T-cell (primary cell): ENCODE data around the gene MBD4. TPM values are rescaled to one million over a fixed set of nuclear protein-coding genes. Genes with fewer than 3 reads are reported as not detected.

Source experiments
- ATAC-seq, 4 experiments: fragments of 200-7000 bp in 3 of 4; fragments of 150-1000 bp in 1 of 4; cut with Tn5 transposase; replicated peaks in 1 of 4; 1 replicate in 3 of 4; 2 replicates in 1 of 4; pipeline ENCODE4 v1.10.0; 2021; ENCODE audit warnings: moderate library complexity in 3 of 4, mild to moderate bottlenecking in 2 of 4, moderate number of reproducible peaks in 1 of 4
- CTCF ChIA-PET, 2 donors: fragments of 300-600 bp; sonication (Branson Sonifier 250); formaldehyde crosslinking; loops; one replicate each; lab custom pipeline; 2022; ENCODE audit warnings: antibody characterized with exemption in 2 of 2; lab: Charles Lee
- POLR2A ChIA-PET, 2 donors: fragments of 300-600 bp; sonication (Branson Sonifier 250); formaldehyde crosslinking; loops; one replicate each; lab custom pipeline; 2022; ENCODE audit warnings: antibody characterized with exemption in 2 of 2; lab: Charles Lee
- DNase-seq, 35 experiments: peaks; one replicate each; pipeline versions ENCODE4 v3.0.0 to v3.0.0-alpha.2; 2013 to 2023
- H3K27ac ChIP-seq: one replicate; pipeline ENCODE4 v1.5.1; 2013; ENCODE audit warnings: low read length
- H3K27me3 ChIP-seq, 2 experiments: replicated peaks in 1 of 2; 1 replicate in 1 of 2; 2 replicates in 1 of 2; pipeline versions ENCODE4 v1.6.1 to v1.7.0; 2013; ENCODE audit warnings: low read length in 1 of 2, mixed read lengths in 1 of 2; ENCODE audit not compliant: control insufficient read depth in 2 of 2, insufficient read depth in 2 of 2; ENCODE audit errors: extremely low read depth in 1 of 2
- H3K36me3 ChIP-seq, 2 donors: 1 replicate in 1 of 2; 2 replicates in 1 of 2; pipeline versions ENCODE4 v1.6.1 to v1.7.0; 2013; ENCODE audit warnings: low read length in 1 of 2; ENCODE audit not compliant: control insufficient read depth in 2 of 2, insufficient read depth in 1 of 2; ENCODE audit errors: extremely low read depth in 1 of 2
- H3K4me1 ChIP-seq, 2 experiments: 1 replicate in 1 of 2; 2 replicates in 1 of 2; pipeline versions ENCODE4 v1.6.1 to v1.7.0; 2013; ENCODE audit warnings: low read length in 2 of 2, mixed read lengths in 1 of 2; ENCODE audit not compliant: insufficient read depth in 2 of 2, control insufficient read depth in 1 of 2; ENCODE audit errors: extremely low read depth in 1 of 2
- H3K4me3 ChIP-seq, 2 donors: 1 replicate in 1 of 2; 2 replicates in 1 of 2; pipeline versions ENCODE4 v1.5.1 to v1.7.0; 2013; ENCODE audit warnings: mild to moderate bottlenecking in 2 of 2, low read length in 1 of 2, moderate library complexity in 1 of 2; ENCODE audit not compliant: control insufficient read depth in 1 of 2; ENCODE audit errors: extremely low read depth in 1 of 2
- H3K9me3 ChIP-seq: 2 replicates; pipeline ENCODE4 v1.7.0; 2013
- H3K27ac Mint-ChIP-seq, 2 donors: one replicate each; pipeline ENCODE4 v1.8.0; 2020 to 2021; ENCODE audit warnings: mild to moderate bottlenecking in 2 of 2, mixed read lengths in 2 of 2
- H3K27me3 Mint-ChIP-seq, 2 donors: one replicate each; pipeline ENCODE4 v1.8.0; 2021 to 2022; ENCODE audit warnings: mixed read lengths in 2 of 2
- H3K36me3 Mint-ChIP-seq: one replicate; pipeline ENCODE4 v1.8.0; 2021; ENCODE audit warnings: mixed read lengths
- H3K4me1 Mint-ChIP-seq, 3 donors: one replicate each; pipeline ENCODE4 v1.8.0; 2020 to 2022; ENCODE audit warnings: mixed read lengths in 3 of 3, mild to moderate bottlenecking in 1 of 3
- H3K4me3 Mint-ChIP-seq, 3 donors: one replicate each; pipeline ENCODE4 v1.8.0; 2020 to 2022; ENCODE audit warnings: mild to moderate bottlenecking in 3 of 3, mixed read lengths in 3 of 3, moderate library complexity in 3 of 3
- H3K9me3 Mint-ChIP-seq, 3 donors: one replicate each; pipeline ENCODE4 v1.8.0; 2020 to 2022; ENCODE audit warnings: mixed read lengths in 3 of 3
- WGBS: methylation state at CpG from one replicate; pipeline ENCODE4 v1.1.5; 2013; ENCODE audit warnings: missing lambda C conversion rate; ENCODE audit not compliant: insufficient coverage; 5-methylcytosine and 5-hydroxymethylcytosine counted together
- total RNA-seq, 35 experiments: library from RNA in 6 of 35; stranded (reverse) in 6 of 35; fragments of 120-200 nt in 1 of 35; gene quantifications; one replicate each; pipeline versions ENCODE4 v1.2.1 to v1.2.4 and lab custom pipeline; 2013 to 2026

The MBD4 gene
- total RNA-seq, 5 donors from 2014 or later (not counting 1 experiment from before 2014, with no cell fraction given) = 43.1 to 59.4 (median 45.2) TPM

DNA sequence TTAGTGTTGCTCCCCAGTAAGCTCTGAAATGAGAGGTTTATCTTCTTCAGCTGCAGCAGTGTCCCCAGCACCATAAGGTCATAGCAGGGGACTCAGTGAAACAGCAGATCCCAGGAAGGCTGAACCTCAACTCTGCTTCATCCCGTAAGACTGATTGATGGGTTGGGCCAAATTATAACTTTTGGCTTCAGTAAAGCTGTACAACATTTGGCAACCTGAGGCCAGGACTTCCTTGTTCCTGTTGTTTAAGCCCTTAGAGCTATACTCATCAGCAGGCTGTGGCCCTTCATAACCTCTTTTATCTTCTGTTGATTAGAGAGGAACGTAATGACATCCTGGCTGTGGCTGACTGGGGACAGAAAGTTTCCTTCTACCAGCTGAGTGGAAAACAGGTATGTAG is 29.3 kb upstream of the MBD4 start:
- peak in 7 of 35 experiments; percentile 2 to 35 (median 8) for DNase-seq
- POLR2A ChIA-PET = no interaction called here

DNA sequence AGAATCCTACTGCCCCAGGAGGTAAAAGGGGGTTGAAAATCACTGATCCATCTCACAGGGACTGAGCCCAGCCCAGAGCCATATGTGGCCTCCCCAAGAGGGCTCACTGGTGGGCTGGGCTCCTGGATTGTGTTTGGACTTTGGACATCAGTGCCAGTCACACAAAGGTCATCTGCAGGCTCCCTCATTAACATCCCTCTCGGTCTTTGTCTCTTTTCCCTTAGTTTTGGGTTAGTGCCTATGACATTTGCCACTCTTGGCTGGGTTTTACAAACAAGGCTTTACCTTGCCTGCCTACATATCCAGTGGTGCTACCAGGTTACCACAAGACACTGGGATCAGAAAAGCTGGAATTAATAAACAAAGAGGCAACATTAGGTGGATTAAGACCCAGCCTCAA is 28.2 kb upstream of the MBD4 start:
- H3K27ac Mint-ChIP-seq = no peak overlapping the region
- ChIA-PET CTCF (no interaction called here), POLR2A (no interaction called here)

More for the DNA sequence above, 29.3 kb upstream of the MBD4 start:
- Histone ChIP-seq H3K27me3 (no peaks in the 10 kb centered on the region), H3K9me3 (no peaks in the 10 kb centered on the region), H3K4me1 (peaks cover 0 to 4% of the 10 kb centered on the region in 2 experiments), H3K4me3 (no peak overlapping the region), H3K36me3 (peaks cover 2 to 5% of the 10 kb centered on the region in 2 donors), H3K27ac (no peak overlapping the region)
- H3K36me3 Mint-ChIP-seq = peaks cover 34% of the 10 kb centered on the region
- CTCF ChIA-PET = interaction anchor here in 1 of 2 donors (0.9 kb wide), 1 partner anchor 159 kb away, joined by 3 read pairs; no protein-coding TSS in a partner anchor
- no peaks in the 10 kb centered on the region for H3K9me3 Mint-ChIP-seq
- WGBS = 100% methylated on average over 1 of the region's 2 CpGs
- H3K27ac Mint-ChIP-seq = peak overlapping the region; percentile 52 to 64
- peaks cover 5 to 12% (median 8%) of the 10 kb centered on the region in 3 donors for H3K4me1 Mint-ChIP-seq
- H3K27me3 Mint-ChIP-seq = no peaks in the 10 kb centered on the region
- peak; percentile 40 to 71 (median 56) for ATAC-seq
- H3K4me3 Mint-ChIP-seq = no peak overlapping the region

DNA sequence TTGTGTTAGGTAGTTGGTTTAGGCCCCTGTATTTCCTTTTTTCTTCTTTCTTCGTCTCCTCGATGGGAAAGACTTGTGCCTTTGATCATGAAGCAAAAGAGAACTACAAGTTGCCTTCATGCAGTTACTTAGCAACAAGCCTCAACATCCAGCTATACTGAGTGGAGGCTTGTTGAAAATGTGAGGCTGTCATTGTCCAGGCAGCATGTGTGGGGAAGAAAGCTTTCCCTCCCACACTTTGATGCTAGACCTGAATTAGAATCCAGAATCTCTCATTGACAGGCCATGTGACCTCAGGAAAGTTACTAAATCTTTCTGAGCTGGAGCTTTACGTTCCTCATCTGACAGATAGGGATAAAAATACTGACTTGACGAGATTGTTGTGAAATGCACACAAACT is 24.0 kb upstream of the MBD4 start:
- no peak overlapping the region for H3K4me3 ChIP-seq
- no peak overlapping the region for H3K27ac ChIP-seq
- no peak for ATAC-seq
- H3K27ac Mint-ChIP-seq = no peak overlapping the region
- no peaks in the 10 kb centered on the region for H3K9me3 ChIP-seq
- DNase-seq = no peak
- ChIA-PET CTCF (no interaction called here), POLR2A (no interaction called here)
- peaks cover 0 to 2% of the 10 kb centered on the region in 2 donors for H3K36me3 ChIP-seq
- H3K9me3 Mint-ChIP-seq = no peaks in the 10 kb centered on the region
- peaks cover 38% of the 10 kb centered on the region for H3K36me3 Mint-ChIP-seq
- peaks cover 0 to under 1% of the 10 kb centered on the region in 2 experiments for H3K4me1 ChIP-seq
- no peaks in the 10 kb centered on the region for H3K27me3 Mint-ChIP-seq
- 76% methylated on average over 2 of the region's 4 CpGs for WGBS
- peaks cover 0 to 4% (median 2%) of the 10 kb centered on the region in 3 donors for H3K4me1 Mint-ChIP-seq
- H3K27me3 ChIP-seq = no peaks in the 10 kb centered on the region
- H3K4me3 Mint-ChIP-seq = no peak overlapping the region

More for the DNA sequence above, 28.2 kb upstream of the MBD4 start:
- peaks cover 2 to 5% of the 10 kb centered on the region in 2 donors for H3K36me3 ChIP-seq
- H3K27me3 Mint-ChIP-seq = no peaks in the 10 kb centered on the region
- 100% methylated on average over 1 of the region's 1 CpG for WGBS
- H3K27ac ChIP-seq = no peak overlapping the region
- H3K4me3 Mint-ChIP-seq = no peak overlapping the region
- no peaks in the 10 kb centered on the region for H3K9me3 ChIP-seq
- peaks cover 5 to 12% (median 8%) of the 10 kb centered on the region in 3 donors for H3K4me1 Mint-ChIP-seq
- peaks cover 41% of the 10 kb centered on the region for H3K36me3 Mint-ChIP-seq
- no peak overlapping the region for H3K4me3 ChIP-seq
- no peak for DNase-seq
- H3K4me1 ChIP-seq = peaks cover 0 to 4% of the 10 kb centered on the region in 2 experiments
- no peaks in the 10 kb centered on the region for H3K9me3 Mint-ChIP-seq
- H3K27me3 ChIP-seq = no peaks in the 10 kb centered on the region
- no peak for ATAC-seq

DNA sequence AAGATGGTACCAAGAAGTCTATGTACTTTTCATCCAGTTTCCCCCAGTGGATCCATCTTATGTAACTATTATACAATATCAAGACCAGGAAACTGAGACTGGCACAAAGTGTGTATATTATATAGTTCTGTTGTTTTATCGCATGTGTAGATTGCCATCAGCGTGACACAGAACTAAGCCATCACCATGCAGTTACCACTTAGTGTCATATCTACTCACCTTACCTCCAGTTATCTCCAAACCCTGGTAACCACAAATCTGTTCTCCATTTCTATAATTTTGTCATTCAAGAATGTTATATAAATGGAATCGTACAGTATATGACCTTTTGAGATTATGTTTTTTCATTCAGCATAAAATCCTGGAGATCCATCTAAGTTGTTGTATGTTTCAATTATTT is 23.3 kb upstream of the MBD4 start:
- DNase-seq (no peak), ATAC-seq (no peak)
- WGBS = no CpG with 5 or more reads among the region's 3 CpGs
- H3K4me3 Mint-ChIP-seq = no peak overlapping the region
- ChIA-PET CTCF (no interaction called here), POLR2A (no interaction called here)
- peaks cover 0 to 2% of the 10 kb centered on the region in 2 donors for H3K36me3 ChIP-seq
- H3K27me3 ChIP-seq = no peaks in the 10 kb centered on the region
- no peaks in the 10 kb centered on the region for H3K9me3 ChIP-seq
- H3K27ac ChIP-seq = no peak overlapping the region
- H3K27ac Mint-ChIP-seq = no peak overlapping the region
- no peak overlapping the region for H3K4me3 ChIP-seq
- peaks cover 38% of the 10 kb centered on the region for H3K36me3 Mint-ChIP-seq
- H3K27me3 Mint-ChIP-seq = no peaks in the 10 kb centered on the region
- H3K4me1 Mint-ChIP-seq = peaks cover 0 to 4% (median 2%) of the 10 kb centered on the region in 3 donors
- no peaks in the 10 kb centered on the region for H3K9me3 Mint-ChIP-seq
- H3K4me1 ChIP-seq = no peaks in the 10 kb centered on the region

DNA sequence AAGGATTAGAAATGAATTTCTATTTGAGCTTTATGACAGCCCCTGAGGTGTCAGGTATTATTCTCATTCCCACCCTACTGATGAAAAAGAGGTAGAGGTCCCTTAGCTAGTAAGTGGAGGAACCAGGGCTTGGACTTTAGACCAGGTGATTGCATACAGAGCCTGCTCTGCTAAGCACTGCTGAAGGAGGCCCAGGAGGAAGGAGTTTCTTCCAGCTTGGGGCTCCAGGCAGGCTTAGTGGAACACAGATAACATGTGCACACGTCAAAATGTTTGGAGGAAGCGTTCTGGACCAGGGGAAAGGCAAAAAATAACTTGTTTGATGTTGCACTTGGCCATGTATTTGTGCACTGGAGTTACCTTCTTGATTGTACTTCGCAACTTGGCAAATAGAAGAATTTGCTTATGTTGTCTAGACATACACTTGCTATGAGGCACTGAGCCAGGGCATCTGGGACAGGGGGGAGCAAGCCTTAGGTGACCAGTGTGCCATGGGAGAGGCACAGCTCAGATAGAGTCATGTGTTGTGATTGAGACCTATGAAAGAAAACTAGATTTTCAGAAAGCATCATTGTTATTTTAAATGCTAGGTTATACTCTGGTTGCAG is 22.7 kb upstream of the MBD4 start:
- CTCF ChIA-PET = no interaction called here
- no peak for DNase-seq

DNA sequence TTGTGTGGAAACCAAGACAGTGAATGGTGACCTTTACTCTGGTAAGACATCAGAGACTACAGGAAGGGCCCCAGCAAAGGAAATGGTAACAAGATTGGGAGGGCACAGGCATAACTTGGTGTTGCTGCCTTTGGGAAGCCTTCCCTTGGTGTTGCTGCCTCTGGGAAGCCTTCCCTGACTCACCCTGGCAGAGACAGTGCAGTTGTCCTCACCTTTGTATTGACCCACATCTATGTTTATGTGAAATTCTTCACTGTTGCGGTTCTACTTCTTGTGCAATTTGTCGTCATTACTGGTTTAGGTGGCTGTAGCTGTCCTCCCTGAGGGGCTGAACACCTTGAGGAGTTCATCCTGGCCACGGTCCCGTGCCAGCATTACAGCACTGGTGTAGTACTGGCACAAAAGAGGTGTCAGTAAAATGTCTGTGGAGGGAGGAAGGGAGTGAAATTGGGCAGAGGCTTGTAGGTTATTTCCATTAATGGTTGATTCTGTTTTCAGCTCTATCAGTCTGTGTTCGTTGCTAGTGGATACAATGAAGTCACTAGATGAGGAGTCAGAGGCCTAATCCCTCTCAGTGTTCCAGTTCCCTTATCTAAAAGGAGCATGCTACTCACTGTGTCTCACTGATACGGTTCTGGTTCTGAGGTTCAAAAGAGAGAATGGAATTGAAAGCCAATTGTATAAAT is 21.9 kb upstream of the MBD4 start:
- 75% methylated on average over 4 of the region's 6 CpGs for WGBS
- peaks cover 0 to 4% (median 2%) of the 10 kb centered on the region in 3 donors for H3K4me1 Mint-ChIP-seq
- Histone ChIP-seq H3K36me3 (peaks cover 0 to 2% of the 10 kb centered on the region in 2 donors), H3K27me3 (no peaks in the 10 kb centered on the region), H3K27ac (no peak overlapping the region), H3K4me1 (no peaks in the 10 kb centered on the region), H3K9me3 (no peaks in the 10 kb centered on the region), H3K4me3 (no peak overlapping the region)
- no peak overlapping the region for H3K4me3 Mint-ChIP-seq
- no peak for ATAC-seq
- H3K27me3 Mint-ChIP-seq = no peaks in the 10 kb centered on the region
- DNase-seq = no peak
- POLR2A ChIA-PET = no interaction called here
- peaks cover 41% of the 10 kb centered on the region for H3K36me3 Mint-ChIP-seq
- CTCF ChIA-PET = no interaction called here
- H3K9me3 Mint-ChIP-seq = no peaks in the 10 kb centered on the region
- no peak overlapping the region for H3K27ac Mint-ChIP-seq

More for the DNA sequence above, 22.7 kb upstream of the MBD4 start:
- Histone ChIP-seq H3K27ac (no peak overlapping the region), H3K4me3 (no peak overlapping the region), H3K9me3 (no peaks in the 10 kb centered on the region), H3K36me3 (peaks cover 0 to 2% of the 10 kb centered on the region in 2 donors), H3K4me1 (no peaks in the 10 kb centered on the region), H3K27me3 (no peaks in the 10 kb centered on the region)
- Mint-ChIP-seq H3K27ac (no peak overlapping the region), H3K4me3 (no peak overlapping the region), H3K4me1 (peaks cover 0 to 4% (median 2%) of the 10 kb centered on the region in 3 donors), H3K27me3 (no peaks in the 10 kb centered on the region), H3K9me3 (no peaks in the 10 kb centered on the region), H3K36me3 (peaks cover 37% of the 10 kb centered on the region)
- POLR2A ChIA-PET = no interaction called here
- no peak for ATAC-seq
- WGBS = 100% methylated on average over 3 of the region's 3 CpGs
